ENCODE data around the gene FRMD4A.

The FRMD4A gene

GRCh38 chr10:14330388-14331061, at the start of gene FRMD4A:
FRMD4A (minus strand) TSS chr10:14330924.
- Histone ChIP-seq H3K4me3 (ENCODE audit: low read length) (peak within 1 kb of the TSS; percentile 49), H3K9ac (ENCODE audit: low read length) (no peak within 1 kb of the TSS), H3K4me1 (ENCODE audit: control insufficient read depth, insufficient read depth, low read length) (peaks cover 17% of the 10 kb centered on the region), H3K36me3 (ENCODE audit: control insufficient read depth, insufficient read depth, low read length) (no peaks in the 10 kb centered on the region), H3K27ac (ENCODE audit: low read depth, low read length) (peak within 1 kb of the TSS; percentile 46), H3K27me3 (ENCODE audit: control insufficient read depth, insufficient read depth, low read length) (no peaks in the 10 kb centered on the region)

DNA sequence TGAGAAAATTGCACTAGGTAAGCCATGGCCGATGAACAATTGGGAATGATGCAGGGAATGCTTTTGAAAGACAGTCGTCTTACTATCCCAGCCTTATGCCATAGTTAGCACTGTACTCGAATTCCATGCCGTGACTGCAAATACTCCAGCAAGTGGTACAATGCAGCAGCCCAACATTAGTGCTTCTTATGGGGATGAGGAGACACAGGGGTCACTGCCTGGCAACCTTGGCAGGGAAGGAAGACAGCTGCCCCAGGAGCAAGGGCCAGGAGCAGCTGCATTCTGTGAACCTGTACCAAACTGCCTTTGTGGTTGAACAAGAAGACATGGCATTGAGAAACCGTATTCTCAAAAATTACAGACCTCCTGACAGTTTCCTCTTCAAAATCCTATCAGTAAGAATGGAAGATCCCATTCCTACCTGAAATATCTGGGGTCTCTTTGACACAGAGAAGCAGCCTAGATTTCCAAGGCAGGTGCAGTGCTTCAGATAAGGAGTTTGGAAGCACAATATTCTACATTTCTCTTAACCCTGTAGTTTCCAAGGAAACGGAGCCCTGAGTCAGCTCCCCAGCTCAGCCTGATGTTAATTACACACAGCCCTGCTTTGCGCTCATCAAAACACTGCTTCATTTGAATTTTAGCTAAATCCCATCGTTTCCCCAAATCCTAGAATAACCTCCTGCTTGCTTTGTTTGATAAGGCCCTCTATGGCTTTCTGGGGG, 49.0 kb upstream of the FRMD4A start:
- Histone ChIP-seq H3K9ac (ENCODE audit: low read length) (no peak overlapping the region), H3K27me3 (ENCODE audit: control insufficient read depth, insufficient read depth, low read length) (no peaks in the 10 kb centered on the region), H3K36me3 (ENCODE audit: control insufficient read depth, insufficient read depth, low read length) (no peaks in the 10 kb centered on the region), H3K4me1 (ENCODE audit: control insufficient read depth, insufficient read depth, low read length) (no peaks in the 10 kb centered on the region), H3K27ac (ENCODE audit: low read depth, low read length) (no peak overlapping the region), H3K4me3 (ENCODE audit: low read length) (no peak overlapping the region)

DNA sequence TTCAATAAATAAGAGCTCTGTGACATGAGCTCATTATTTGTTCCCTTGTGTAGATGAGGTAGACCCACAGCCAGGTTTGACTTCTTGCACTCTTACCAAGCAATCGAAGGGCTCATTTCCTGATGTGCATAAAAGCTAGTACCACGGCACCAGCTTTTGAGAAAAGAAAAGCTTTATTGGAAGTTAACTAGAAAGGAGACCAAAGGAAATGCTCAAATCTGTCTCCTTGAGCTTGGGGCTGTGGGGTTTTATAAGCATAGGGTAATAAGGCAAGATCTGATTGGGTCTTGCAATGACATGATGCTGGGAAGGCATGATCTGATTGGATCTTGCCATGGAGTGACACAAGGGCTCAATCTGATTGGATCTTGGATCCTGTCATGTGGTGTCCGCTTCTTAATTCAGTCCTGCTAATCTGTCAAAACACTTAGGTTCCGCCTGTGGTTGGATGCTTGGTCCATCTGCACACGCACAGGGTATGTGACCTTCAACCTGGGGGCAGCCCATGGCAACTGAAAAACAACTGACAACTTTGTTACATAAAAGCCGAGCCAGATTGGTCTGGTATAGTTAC, 47.8 kb upstream of the FRMD4A start:
- Histone ChIP-seq H3K36me3 (ENCODE audit: control insufficient read depth, insufficient read depth, low read length) (no peaks in the 10 kb centered on the region), H3K27ac (ENCODE audit: low read depth, low read length) (no peak overlapping the region), H3K4me1 (ENCODE audit: control insufficient read depth, insufficient read depth, low read length) (no peaks in the 10 kb centered on the region), H3K27me3 (ENCODE audit: control insufficient read depth, insufficient read depth, low read length) (no peaks in the 10 kb centered on the region), H3K4me3 (ENCODE audit: low read length) (no peak overlapping the region), H3K9ac (ENCODE audit: low read length) (no peak overlapping the region)

DNA sequence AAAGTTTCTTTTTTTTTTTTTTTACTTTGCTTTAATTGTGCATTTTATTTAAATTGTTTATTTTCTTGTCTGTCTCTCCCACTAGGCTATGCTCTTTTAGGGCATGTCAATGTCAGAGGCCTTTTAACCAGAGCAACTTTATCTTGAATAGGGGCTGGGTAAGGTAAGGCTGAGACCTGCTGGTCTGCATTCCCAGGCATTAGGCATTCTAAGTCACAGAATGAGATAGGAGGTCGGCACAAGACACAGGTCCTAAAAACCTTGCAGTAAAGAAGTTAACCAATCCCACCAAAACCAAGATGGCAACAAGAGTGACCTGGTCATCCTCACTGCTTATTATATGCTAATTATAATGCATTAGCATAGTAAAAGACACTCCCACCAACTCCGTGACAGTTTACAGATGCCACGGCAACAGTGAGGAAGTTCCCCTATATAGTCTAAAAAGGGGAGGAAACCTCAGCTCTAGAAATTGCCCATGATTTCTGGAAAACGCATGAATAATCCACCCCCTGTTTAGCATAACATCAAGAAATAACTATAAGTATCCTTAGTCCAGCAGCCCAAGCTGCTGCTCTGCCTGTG, 47.0 kb upstream of the FRMD4A start:
- Histone ChIP-seq H3K27me3 (ENCODE audit: control insufficient read depth, insufficient read depth, low read length) (no peaks in the 10 kb centered on the region), H3K36me3 (ENCODE audit: control insufficient read depth, insufficient read depth, low read length) (no peaks in the 10 kb centered on the region), H3K4me1 (ENCODE audit: control insufficient read depth, insufficient read depth, low read length) (no peaks in the 10 kb centered on the region), H3K4me3 (ENCODE audit: low read length) (no peak overlapping the region), H3K27ac (ENCODE audit: low read depth, low read length) (no peak overlapping the region), H3K9ac (ENCODE audit: low read length) (no peak overlapping the region)

- no peak overlapping the region for H3K9ac ChIP-seq (ENCODE audit: low read length)
- no peaks in the 10 kb centered on the region for H3K27me3 ChIP-seq (ENCODE audit: control insufficient read depth, insufficient read depth, low read length)
- H3K36me3 ChIP-seq (ENCODE audit: control insufficient read depth, insufficient read depth, low read length): no peaks in the 10 kb centered on the region
- H3K27ac ChIP-seq (ENCODE audit: low read depth, low read length): no peak overlapping the region
- H3K4me3 ChIP-seq (ENCODE audit: low read length): no peak overlapping the region
- H3K4me1 ChIP-seq (ENCODE audit: control insufficient read depth, insufficient read depth, low read length): no peaks in the 10 kb centered on the region
These were observed 44.2 kb upstream of the FRMD4A start for GRCh38 chr10:14374745-14375445.

DNA sequence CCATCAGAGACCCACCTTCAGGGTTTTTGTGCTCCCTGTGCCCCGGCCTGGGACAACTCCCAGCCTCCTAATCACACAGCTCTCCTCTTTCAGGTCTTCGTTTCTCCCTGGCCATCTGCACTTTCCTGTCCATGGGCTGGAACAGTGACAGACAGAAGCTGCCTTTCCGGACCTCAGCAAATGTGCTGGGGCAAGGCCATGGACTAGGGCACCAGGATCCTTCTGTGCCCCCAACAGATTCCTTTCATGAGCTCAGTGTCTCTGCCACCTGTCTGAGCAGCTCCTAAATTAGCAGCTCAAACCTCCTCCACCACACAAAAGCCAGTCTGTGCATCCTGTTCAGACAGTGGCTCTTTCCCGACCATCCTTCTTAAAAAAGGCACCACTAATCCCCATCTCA, 41.9 kb upstream of the FRMD4A start:
- no peaks in the 10 kb centered on the region for H3K36me3 ChIP-seq (ENCODE audit: control insufficient read depth, insufficient read depth, low read length)
- no peaks in the 10 kb centered on the region for H3K4me1 ChIP-seq (ENCODE audit: control insufficient read depth, insufficient read depth, low read length)
- no peak overlapping the region for H3K27ac ChIP-seq (ENCODE audit: low read depth, low read length)
- no peaks in the 10 kb centered on the region for H3K27me3 ChIP-seq (ENCODE audit: control insufficient read depth, insufficient read depth, low read length)
- H3K4me3 ChIP-seq (ENCODE audit: low read length): no peak overlapping the region
- no peak overlapping the region for H3K9ac ChIP-seq (ENCODE audit: low read length)

DNA sequence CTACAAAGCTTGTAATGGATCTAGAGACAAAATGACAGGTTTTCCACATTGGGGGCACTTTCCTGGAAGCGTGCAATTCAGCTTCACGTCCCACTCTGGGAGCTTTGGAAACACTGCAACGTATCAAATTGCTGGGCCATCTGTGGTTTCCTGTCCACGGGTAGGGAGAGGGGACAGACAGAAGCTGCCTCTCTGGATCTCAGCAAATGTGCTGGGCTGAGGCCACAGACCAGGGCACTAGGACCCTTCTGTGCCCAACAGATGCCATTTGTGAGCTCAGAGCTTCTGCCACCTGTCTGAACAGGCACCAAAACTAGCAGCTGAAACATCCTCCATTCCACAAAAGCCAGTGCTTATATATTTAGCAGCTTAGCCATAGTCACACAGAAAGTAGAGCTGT, 40.9 kb upstream of the FRMD4A start:
- H3K4me3 ChIP-seq (ENCODE audit: low read length): no peak overlapping the region
- no peak overlapping the region for H3K27ac ChIP-seq (ENCODE audit: low read depth, low read length)
- H3K4me1 ChIP-seq (ENCODE audit: control insufficient read depth, insufficient read depth, low read length): no peaks in the 10 kb centered on the region
- no peaks in the 10 kb centered on the region for H3K27me3 ChIP-seq (ENCODE audit: control insufficient read depth, insufficient read depth, low read length)
- H3K9ac ChIP-seq (ENCODE audit: low read length): no peak overlapping the region
- H3K36me3 ChIP-seq (ENCODE audit: control insufficient read depth, insufficient read depth, low read length): no peaks in the 10 kb centered on the region

- Histone ChIP-seq H3K9ac (ENCODE audit: low read length) (no peak overlapping the region), H3K27ac (ENCODE audit: low read depth, low read length) (no peak overlapping the region), H3K4me3 (ENCODE audit: low read length) (no peak overlapping the region), H3K4me1 (ENCODE audit: control insufficient read depth, insufficient read depth, low read length) (no peaks in the 10 kb centered on the region), H3K27me3 (ENCODE audit: control insufficient read depth, insufficient read depth, low read length) (no peaks in the 10 kb centered on the region), H3K36me3 (ENCODE audit: control insufficient read depth, insufficient read depth, low read length) (no peaks in the 10 kb centered on the region)
These were observed 40.2 kb upstream of the FRMD4A start for GRCh38 chr10:14370894-14371293.

DNA sequence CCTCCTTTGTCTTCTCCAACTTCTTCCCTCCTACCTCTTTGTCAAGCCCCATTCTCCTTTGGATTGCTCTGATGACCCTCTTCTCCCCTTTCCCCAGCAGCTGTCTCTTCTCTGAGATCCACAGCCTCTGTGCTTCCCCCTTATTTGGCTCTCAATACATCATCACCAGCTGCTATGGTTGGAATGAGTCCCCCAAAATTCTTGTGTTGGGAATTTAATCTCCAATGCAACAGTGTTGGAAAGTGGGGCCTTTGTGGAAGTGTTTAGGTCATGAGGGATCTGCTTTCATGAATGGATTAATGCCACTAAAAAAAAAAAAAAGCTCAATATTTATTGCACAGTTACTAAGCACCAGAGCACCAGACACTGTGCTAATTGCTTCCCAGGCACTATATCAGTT, 39.2 kb upstream of the FRMD4A start:
- H3K4me1 ChIP-seq (ENCODE audit: control insufficient read depth, insufficient read depth, low read length): no peaks in the 10 kb centered on the region
- no peak overlapping the region for H3K27ac ChIP-seq (ENCODE audit: low read depth, low read length)
- no peak overlapping the region for H3K4me3 ChIP-seq (ENCODE audit: low read length)
- no peaks in the 10 kb centered on the region for H3K36me3 ChIP-seq (ENCODE audit: control insufficient read depth, insufficient read depth, low read length)
- no peaks in the 10 kb centered on the region for H3K27me3 ChIP-seq (ENCODE audit: control insufficient read depth, insufficient read depth, low read length)
- no peak overlapping the region for H3K9ac ChIP-seq (ENCODE audit: low read length)

GRCh38 chr10:14366760-14367159, 36.0 kb upstream of the FRMD4A start:
- Histone ChIP-seq H3K36me3 (ENCODE audit: control insufficient read depth, insufficient read depth, low read length) (no peaks in the 10 kb centered on the region), H3K4me3 (ENCODE audit: low read length) (no peak overlapping the region), H3K4me1 (ENCODE audit: control insufficient read depth, insufficient read depth, low read length) (no peaks in the 10 kb centered on the region), H3K27ac (ENCODE audit: low read depth, low read length) (no peak overlapping the region), H3K9ac (ENCODE audit: low read length) (no peak overlapping the region), H3K27me3 (ENCODE audit: control insufficient read depth, insufficient read depth, low read length) (no peaks in the 10 kb centered on the region)

DNA sequence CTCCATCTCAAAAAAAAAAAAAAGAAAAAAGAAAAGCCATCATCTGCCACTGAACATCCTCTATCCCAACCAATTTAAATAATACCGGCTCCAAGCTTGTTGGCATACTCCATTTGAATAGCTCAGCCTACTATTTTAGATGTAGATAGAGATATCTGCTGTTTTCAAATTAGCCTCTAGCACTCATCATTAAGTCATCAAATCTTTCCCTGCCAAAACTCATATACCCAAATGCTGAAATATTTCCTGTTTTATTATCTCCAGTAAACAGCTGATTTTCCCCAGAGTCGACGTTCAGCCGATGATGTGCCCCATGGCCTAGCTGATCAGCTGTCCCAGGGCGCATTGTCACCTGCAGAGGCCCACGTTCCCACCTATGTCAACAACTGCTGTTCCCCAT, 34.5 kb upstream of the FRMD4A start:
- H3K36me3 ChIP-seq (ENCODE audit: control insufficient read depth, insufficient read depth, low read length): no peaks in the 10 kb centered on the region
- no peaks in the 10 kb centered on the region for H3K4me1 ChIP-seq (ENCODE audit: control insufficient read depth, insufficient read depth, low read length)
- no peak overlapping the region for H3K9ac ChIP-seq (ENCODE audit: low read length)
- no peaks in the 10 kb centered on the region for H3K27me3 ChIP-seq (ENCODE audit: control insufficient read depth, insufficient read depth, low read length)
- no peak overlapping the region for H3K27ac ChIP-seq (ENCODE audit: low read depth, low read length)
- no peak overlapping the region for H3K4me3 ChIP-seq (ENCODE audit: low read length)

- H3K27ac ChIP-seq (ENCODE audit: low read depth, low read length): no peak overlapping the region
These were observed 31.4 kb upstream of the FRMD4A start for GRCh38 chr10:14362104-14362503.

More at GRCh38 chr10:14362104-14362503, 31.4 kb upstream of the FRMD4A start:
- no peaks in the 10 kb centered on the region for H3K36me3 ChIP-seq (ENCODE audit: control insufficient read depth, insufficient read depth, low read length)
- H3K27me3 ChIP-seq (ENCODE audit: control insufficient read depth, insufficient read depth, low read length): no peaks in the 10 kb centered on the region
- no peak overlapping the region for H3K9ac ChIP-seq (ENCODE audit: low read length)
- H3K4me3 ChIP-seq (ENCODE audit: low read length): no peak overlapping the region
- H3K4me1 ChIP-seq (ENCODE audit: control insufficient read depth, insufficient read depth, low read length): no peaks in the 10 kb centered on the region
